Ramos (cell line): ENCODE data around the gene TPRA1.

Source experiments
- in situ Hi-C: fragments of 300-500 bp; cut with MboI; formaldehyde crosslinking; loops from one replicate; pipeline ENCODE4 v1.14.3; 2022; ENCODE audit warnings: low sequenced_read_pairs; ENCODE audit not compliant: unreplicated experiment

TPRA1 gene

GRCh38 chr3:127590593-127591465, at the start of gene TPRA1:
TPRA1 (minus strand) TSS chr3:127590733; CDS start chr3:127580146, 10,587 bp downstream.
- in situ Hi-C loops = no loop called here

- in situ Hi-C loops = no loop called here
Measured at GRCh38 chr3:127640042-127640355, 49.5 kb upstream of the TPRA1 start.

- in situ Hi-C loops = no loop called here
Measured at GRCh38 chr3:127639173-127640041, 48.9 kb upstream of the TPRA1 start.

GRCh38 chr3:127637971-127638370, 47.4 kb upstream of the TPRA1 start:
- in situ Hi-C loops = no loop called here

GRCh38 chr3:127637546-127637945, 47.0 kb upstream of the TPRA1 start:
- in situ Hi-C loops = no loop called here

GRCh38 chr3:127634653-127635052, 44.1 kb upstream of the TPRA1 start:
- in situ Hi-C loops = no loop called here

GRCh38 chr3:127632035-127632820, 41.7 kb upstream of the TPRA1 start:
- in situ Hi-C loops = no loop called here

GRCh38 chr3:127630811-127631714, 40.5 kb upstream of the TPRA1 start:
- in situ Hi-C loops = no loop called here

GRCh38 chr3:127629467-127630403, 39.2 kb upstream of the TPRA1 start:
- in situ Hi-C loops = no loop called here

GRCh38 chr3:127628788-127629466, 38.4 kb upstream of the TPRA1 start, which contains the start of gene PODXL2:
PODXL2 (plus strand) TSS chr3:127629185; CDS start chr3:127629220, 35 bp downstream.
- in situ Hi-C loops = no loop called here

- in situ Hi-C loops = no loop called here
Measured at GRCh38 chr3:127628426-127628787, 37.9 kb upstream of the TPRA1 start.

GRCh38 chr3:127625821-127626220, 35.3 kb upstream of the TPRA1 start:
- in situ Hi-C loops = no loop called here

- in situ Hi-C loops = no loop called here
Measured at GRCh38 chr3:127624063-127624462, 33.5 kb upstream of the TPRA1 start.

GRCh38 chr3:127622772-127623576, 32.4 kb upstream of the TPRA1 start:
- in situ Hi-C loops = no loop called here

- in situ Hi-C loops = no loop called here
Measured at GRCh38 chr3:127622031-127622430, 31.5 kb upstream of the TPRA1 start.

- in situ Hi-C loops = no loop called here
Measured at GRCh38 chr3:127620637-127621375, 30.3 kb upstream of the TPRA1 start.
